ENCODE measurements around the gene NUCB1. TPM values are rescaled to one million over a fixed set of nuclear protein-coding genes. Genes with fewer than 3 reads are reported as not detected.

The NUCB1 gene
- total and polyA plus RNA-seq, 9 of the 15 experiments (the other 6 are each of a cell fraction or from before 2014, with no cell fraction given) = 3.1 to 153 (median 71.7) TPM

- no peak for TF ChIP-seq PATZ1 (CRISPR knock-in tag; IDR thresholded peaks at IDR 0.05; ENCODE audit: borderline replicate concordance)
- no peak for TF ChIP-seq E2F6 (IDR thresholded peaks at IDR 0.05; ENCODE audit: borderline replicate concordance in 1 of 2, extremely low read depth in 1 of 2, insufficient read depth in 1 of 2, insufficient read length in 1 of 2, low read depth in 1 of 2, low read length in 1 of 2, poor library complexity in 1 of 2, severe bottlenecking in 1 of 2)
- 0 out of 2 replicates have a peak, but pooled peaks have one; percentile 17 for TF ChIP-seq ZBTB9 (CRISPR knock-in tag; IDR thresholded peaks at IDR 0.05)
- no peak for TF ChIP-seq U2AF2 (optimal IDR thresholded peaks at IDR 0.05; ENCODE audit: low read depth, low read length)
- TF ChIP-seq PKNOX1 (IDR thresholded peaks at IDR 0.05) = 0 out of 2 replicates have a peak, but pooled peaks have one; percentile 6
- 0 out of 2 replicates have a peak, but pooled peaks have one; percentile 17 for TF ChIP-seq EP400 (IDR thresholded peaks at IDR 0.05)
- TF ChIP-seq MYNN (IDR thresholded peaks at IDR 0.05) = no peak
- TF ChIP-seq MYNN (CRISPR knock-in tag; IDR thresholded peaks at IDR 0.05) = no peak
- TF ChIP-seq DPF2 (IDR thresholded peaks at IDR 0.05) = peak; percentile 67
- TF ChIP-seq NCOA1 (IDR thresholded peaks at IDR 0.05; ENCODE audit: low read depth) = no peak
- 0 out of 2 replicates have a peak, but pooled peaks have one; percentile 10 for TF ChIP-seq ADNP (tag; IDR thresholded peaks at IDR 0.05)
- TF ChIP-seq IRF9 (tag; IDR thresholded peaks at IDR 0.05) = no peak
- no peak for TF ChIP-seq RNF219 (CRISPR knock-in tag; IDR thresholded peaks at IDR 0.05)
- TF ChIP-seq MNT (conservative IDR thresholded peaks at IDR 0.05) = peak; percentile 42 to 45; a peak in 3 of 4 replicates
- TF ChIP-seq GABPA (tag; conservative IDR thresholded peaks at IDR 0.05; ENCODE audit: low read depth) = peak; percentile 49; the same call in 1 of the 2 replicates
- no peak for TF ChIP-seq BACH1 (tag; IDR thresholded peaks at IDR 0.05)
Measured at GRCh38 chr19:48950830-48951519, 50.9 kb downstream of the NUCB1 start (continued).
